Colonic mucosa (tissue), 4 donors: Measurements from ENCODE around the gene RNF223. TPM values are rescaled to one million over a fixed set of nuclear protein-coding genes. Genes with fewer than 3 reads are reported as not detected.

ENCODE experiments used
- DNase-seq: peaks from one replicate; pipeline ENCODE4 v3.0.0-alpha.2; 2020
- H3K27ac ChIP-seq: fragments of 200-600 bp; one replicate; pipeline ENCODE4 v1.8.0; 2021
- H3K27me3 ChIP-seq: fragments of 200-600 bp; one replicate; pipeline ENCODE4 v1.8.0; 2021
- H3K36me3 ChIP-seq: fragments of 200-600 bp; one replicate; pipeline ENCODE4 v1.8.0; 2021
- H3K4me1 ChIP-seq: fragments of 200-600 bp; one replicate; pipeline ENCODE4 v1.8.0; 2021; ENCODE audit warnings: mild to moderate bottlenecking
- H3K4me3 ChIP-seq: fragments of 200-600 bp; one replicate; pipeline ENCODE4 v1.8.0; 2021
- H3K9ac ChIP-seq, 2 donors: one replicate each; pipeline ENCODE4 v1.7.0; 2013; ENCODE audit warnings: control low read depth in 2 of 2, low read depth in 2 of 2, low read length in 2 of 2
- H3K9me3 ChIP-seq: fragments of 200-600 bp; one replicate; pipeline ENCODE4 v1.8.0; 2021
- CTCF ChIP-seq: fragments of 200-600 bp; IDR thresholded peaks from one replicate; pipeline ENCODE4 v1.8.0; 2022; ENCODE audit warnings: antibody characterized with exemption, mild to moderate bottlenecking
- intact Hi-C: fragments of 100-400 bp; cut with DNase I; formaldehyde crosslinking; loops from one replicate; pipeline ENCODE4 v1.14.1; 2022
- total RNA-seq, 2 donors: library from RNA; stranded (reverse); fragmentation: NEBNext Ultra II Directional in 1 of 2; extraction: Animal tissue kit (Norgen Biotek cat#: 25700) in 1 of 2; gene quantifications; one replicate each; pipeline ENCODE4 v1.2.1, GENCODE V29; 2021
- donor health status: healthy.
- donor health status: DM: no; HTN: no; CAD: no.
- donor health status: DM: no; HTN: no; CAD: no.

The RNF223 gene
- total RNA-seq, 2 donors from 2014 or later: 5.1 to 5.7 TPM

GRCh38 chr1:1046243-1046642, 27.9 kb downstream of the RNF223 start:
- no peak overlapping the region for H3K9ac ChIP-seq
- H3K36me3 ChIP-seq: no peaks in the 10 kb centered on the region
- no peaks in the 10 kb centered on the region for H3K27me3 ChIP-seq
- no peaks in the 10 kb centered on the region for H3K9me3 ChIP-seq
- H3K4me3 ChIP-seq: no peak overlapping the region
- H3K27ac ChIP-seq: no peak overlapping the region
- no peak for TF ChIP-seq CTCF
- no peaks in the 10 kb centered on the region for H3K4me1 ChIP-seq
- intact Hi-C loops: no loop called here
- DNase-seq: no peak

- H3K4me1 ChIP-seq: peaks cover 5% of the 10 kb centered on the region
- intact Hi-C loops: no loop called here
- no peak for TF ChIP-seq CTCF
- H3K9me3 ChIP-seq: no peaks in the 10 kb centered on the region
- no peak for DNase-seq
- no peak overlapping the region for H3K9ac ChIP-seq
- H3K36me3 ChIP-seq: no peaks in the 10 kb centered on the region
- no peak overlapping the region for H3K27ac ChIP-seq
- no peaks in the 10 kb centered on the region for H3K27me3 ChIP-seq
- H3K4me3 ChIP-seq: no peak overlapping the region
Measured at GRCh38 chr1:1045129-1045528, 29.0 kb downstream of the RNF223 start.

GRCh38 chr1:1044455-1045078, 29.5 kb downstream of the RNF223 start:
- intact Hi-C loops: no loop called here

GRCh38 chr1:1043921-1044320, 30.2 kb downstream of the RNF223 start:
- no peak overlapping the region for H3K27ac ChIP-seq
- TF ChIP-seq CTCF: no peak
- intact Hi-C loops: no loop called here
- DNase-seq: no peak
- no peak overlapping the region for H3K9ac ChIP-seq
- H3K4me1 ChIP-seq: peaks cover 9% of the 10 kb centered on the region
- H3K9me3 ChIP-seq: no peaks in the 10 kb centered on the region
- no peak overlapping the region for H3K4me3 ChIP-seq
- H3K27me3 ChIP-seq: no peaks in the 10 kb centered on the region
- H3K36me3 ChIP-seq: no peaks in the 10 kb centered on the region

More at GRCh38 chr1:1044455-1045078, 29.5 kb downstream of the RNF223 start:
- Histone ChIP-seq H3K27ac (no peak overlapping the region), H3K9me3 (no peaks in the 10 kb centered on the region), H3K9ac (no peak overlapping the region), H3K4me3 (no peak overlapping the region), H3K4me1 (peaks cover 9% of the 10 kb centered on the region), H3K36me3 (no peaks in the 10 kb centered on the region), H3K27me3 (no peaks in the 10 kb centered on the region)
- DNase-seq: no peak
- TF ChIP-seq CTCF: no peak

GRCh38 chr1:1043411-1043810, 30.7 kb downstream of the RNF223 start:
- no peak overlapping the region for H3K9ac ChIP-seq
- DNase-seq: no peak
- no peaks in the 10 kb centered on the region for H3K36me3 ChIP-seq
- no peak overlapping the region for H3K4me3 ChIP-seq
- peaks cover 9% of the 10 kb centered on the region for H3K4me1 ChIP-seq
- no peaks in the 10 kb centered on the region for H3K9me3 ChIP-seq
- H3K27me3 ChIP-seq: no peaks in the 10 kb centered on the region
- no peak for TF ChIP-seq CTCF
- H3K27ac ChIP-seq: no peak overlapping the region
- intact Hi-C loops: no loop called here
